Stomach (tissue), 9 donors: ENCODE results near the gene PRR22. TPM values are rescaled to one million over a fixed set of nuclear protein-coding genes. Genes with fewer than 3 reads are reported as not detected.

Source experiments
- DNase-seq, 2 donors: peaks; one replicate each; pipeline versions ENCODE4 v3.0.0 to v3.0.0-alpha.2; 2013 to 2019
- H3K27ac ChIP-seq, 5 donors: fragments of 200-600 bp in 4 of 5; sonication (generic) in 4 of 5; one replicate each; pipeline ENCODE4 v1.5.1; 2013 to 2019; ENCODE audit warnings: mild to moderate bottlenecking in 1 of 5, moderate library complexity in 1 of 5
- H3K27me3 ChIP-seq, 3 donors: fragments of 200-600 bp; sonication (generic); one replicate each; pipeline ENCODE4 v1.5.1; 2017 to 2019; ENCODE audit warnings: mixed run types in 1 of 3
- H3K36me3 ChIP-seq, 4 donors: fragments of 200-600 bp; sonication (generic); 1 replicate in 3 of 4; 2 replicates in 1 of 4; pipeline ENCODE4 v1.5.1; 2016 to 2019
- H3K4me1 ChIP-seq, 4 donors: fragments of 200-600 bp; sonication (generic); one replicate each; pipeline ENCODE4 v1.5.1; 2016 to 2019
- H3K4me3 ChIP-seq, 4 donors: fragments of 200-600 bp; sonication (generic) in 3 of 4; one replicate each; pipeline ENCODE4 v1.5.1; 2016 to 2019; ENCODE audit warnings: mild to moderate bottlenecking in 1 of 4
- H3K9me3 ChIP-seq, 4 donors: fragments of 200-600 bp; sonication (generic); one replicate each; pipeline ENCODE4 v1.5.1; 2016 to 2019
- CTCF ChIP-seq, 7 experiments: fragments of 450-650 bp in 4 of 7; fragments of 200-600 bp in 3 of 7; sonication (generic) in 3 of 7; IDR thresholded peaks; one replicate each; pipeline ENCODE4 v1.5.1; 2016 to 2019; ENCODE audit warnings: antibody characterized with exemption in 7 of 7, control low read depth in 2 of 7, mild to moderate bottlenecking in 1 of 7
- EP300 ChIP-seq: sonication (generic); formaldehyde crosslinking; IDR thresholded peaks from one replicate; pipeline ENCODE4 v1.6.1; 2017; ENCODE audit warnings: antibody characterized with exemption
- POLR2A ChIP-seq, 4 donors: fragments of 450-650 bp; IDR thresholded peaks; one replicate each; pipeline ENCODE4 v1.6.1; 2016; ENCODE audit warnings: antibody characterized with exemption in 4 of 4, control low read depth in 2 of 4, mild to moderate bottlenecking in 1 of 4, moderate library complexity in 1 of 4
- POLR2AphosphoS5 ChIP-seq, 3 donors: sonication (generic); formaldehyde crosslinking; IDR thresholded peaks; one replicate each; pipeline ENCODE4 v1.6.1; 2016; ENCODE audit warnings: antibody characterized with exemption in 3 of 3
- WGBS, 5 donors: extraction: QIAGEN DNeasy Blood & Tissue Kit in 3 of 5; methylation state at CpG; one replicate each; pipeline versions ENCODE4 v1.1.5 to v1.1.7; 2013 to 2018; 5-methylcytosine and 5-hydroxymethylcytosine counted together
- intact Hi-C: fragments of 100-400 bp; cut with DNase I; formaldehyde crosslinking; loops from one replicate; pipeline ENCODE4 v1.15.1; 2023; ENCODE audit warnings: low total_unique reads
- polyA plus RNA-seq, 3 donors: library from polyadenylated mRNA; stranded (reverse); fragments of 200-250 nt; gene quantifications; one replicate each; pipeline ENCODE4 v1.2.3, GENCODE V29; 2013
- total RNA-seq, 5 donors: library from RNA; depleted of rRNA; stranded (reverse); fragments of >200 nt; gene quantifications; one replicate each; pipeline versions ENCODE4 v1.1.0 to v1.2.3, GENCODE V29; 2014 to 2016
- donor health status: healthy with polysubstance abuse.
- donor health status: Bipolar disorder and iron deficiency.
- donor health status: healthy.

PRR22 gene
- total and polyA plus RNA-seq, 8 donors = 0.73 to 12.1 (median 6.4) TPM; not detected in 1

- DNase-seq = peak in 1 of 2 donors; percentile 57
- H3K36me3 ChIP-seq = no peaks in the 10 kb centered on the region
- TF ChIP-seq POLR2AphosphoS5 (IDR thresholded peaks at IDR 0.05) = no peak
- no peak for TF ChIP-seq EP300
- peaks cover 0 to 68% (median 24%) of the 10 kb centered on the region in 3 donors for H3K27me3 ChIP-seq
- WGBS, 5 donors = 37 to 51% (median 49%) methylated on average over 16 to 17 of the region's 17 CpGs
- no peak overlapping the region for H3K4me3 ChIP-seq
- H3K27ac ChIP-seq = peak overlapping the region; percentile 3 to 83 (median 60)
- intact Hi-C loops = loop anchor here (10.0 kb wide), 1 partner anchor 94 kb away; no protein-coding TSS in a partner anchor
- H3K4me1 ChIP-seq = peaks cover 45 to 66% (median 63%) of the 10 kb centered on the region in 4 donors
- H3K9me3 ChIP-seq = no peaks in the 10 kb centered on the region
Measured at GRCh38 chr19:5800361-5801270, 16.1 kb upstream of the PRR22 start.

- H3K4me1 ChIP-seq = peaks cover 44 to 60% (median 58%) of the 10 kb centered on the region in 4 donors
- 38 to 49% (median 41%) methylated on average over 28 to 37 of the region's 37 CpGs for WGBS, 5 donors
- DNase-seq = peak; percentile 64 to 80
- intact Hi-C loops = loop anchor here (10.0 kb wide), 1 partner anchor 95 kb away; no protein-coding TSS in a partner anchor
- TF ChIP-seq CTCF (IDR thresholded peaks at IDR 0.05) = no peak
- TF ChIP-seq POLR2AphosphoS5 (IDR thresholded peaks at IDR 0.05) = peak in 2 of 3 donors; percentile 16 to 40
- TF ChIP-seq POLR2A (IDR thresholded peaks at IDR 0.05) = no peak
- TF ChIP-seq EP300 = no peak
- H3K27me3 ChIP-seq = peaks cover 0 to 60% (median 24%) of the 10 kb centered on the region in 3 donors
- no peaks in the 10 kb centered on the region for H3K36me3 ChIP-seq
- H3K4me3 ChIP-seq = no peak overlapping the region
- peak overlapping the region; percentile 21 to 83 (median 60) for H3K27ac ChIP-seq
- no peaks in the 10 kb centered on the region for H3K9me3 ChIP-seq
Measured at GRCh38 chr19:5799247-5800241, 15.0 kb upstream of the PRR22 start.

GRCh38 chr19:5798244-5798643 is 13.7 kb upstream of the PRR22 start:
- H3K27ac ChIP-seq = peak overlapping the region in 3 of 5 donors; percentile 56 to 83 (median 74)
- H3K27me3 ChIP-seq = peaks cover 0 to 47% (median 13%) of the 10 kb centered on the region in 3 donors
- intact Hi-C loops = no loop called here
- 79 to 94% (median 90%) methylated on average over 8 of the region's 8 CpGs for WGBS, 5 donors
- DNase-seq = no peak
- H3K4me1 ChIP-seq = peaks cover 35 to 51% (median 45%) of the 10 kb centered on the region in 4 donors
- TF ChIP-seq EP300 (no peak), POLR2A (IDR thresholded peaks at IDR 0.05) (no peak), CTCF (IDR thresholded peaks at IDR 0.05) (no peak), POLR2AphosphoS5 (IDR thresholded peaks at IDR 0.05) (no peak)
- no peaks in the 10 kb centered on the region for H3K9me3 ChIP-seq
- no peak overlapping the region for H3K4me3 ChIP-seq
- H3K36me3 ChIP-seq = no peaks in the 10 kb centered on the region

- Histone ChIP-seq H3K4me1 (peaks cover 18 to 32% (median 22%) of the 10 kb centered on the region in 4 donors), H3K4me3 (no peak overlapping the region), H3K27ac (no peak overlapping the region), H3K9me3 (no peaks in the 10 kb centered on the region), H3K27me3 (peaks cover 0 to 19% (median 5%) of the 10 kb centered on the region in 3 donors), H3K36me3 (no peaks in the 10 kb centered on the region)
- 84 to 94% (median 92%) methylated on average over 7 of the region's 7 CpGs for WGBS, 5 donors
- no peak for TF ChIP-seq POLR2A (IDR thresholded peaks at IDR 0.05)
- no peak for DNase-seq
- intact Hi-C loops = no loop called here
Measured at GRCh38 chr19:5795382-5795919, 10.9 kb upstream of the PRR22 start.
